GM11168 (cell line): Measurements from ENCODE around the gene TNF.
"Not testable (repeated sequence)": the region's sequence is repeated elsewhere in the genome, so short reads cannot be mapped to it uniquely, and the experiment has no call there.

Experiments
- in situ Hi-C: fragments of 300-500 bp; cut with MboI; formaldehyde crosslinking; loops from one replicate; pipeline ENCODE4 v1.12.0; 2022; ENCODE audit warnings: low sequenced_read_pairs; ENCODE audit not compliant: unreplicated experiment

TNF gene

DNA sequence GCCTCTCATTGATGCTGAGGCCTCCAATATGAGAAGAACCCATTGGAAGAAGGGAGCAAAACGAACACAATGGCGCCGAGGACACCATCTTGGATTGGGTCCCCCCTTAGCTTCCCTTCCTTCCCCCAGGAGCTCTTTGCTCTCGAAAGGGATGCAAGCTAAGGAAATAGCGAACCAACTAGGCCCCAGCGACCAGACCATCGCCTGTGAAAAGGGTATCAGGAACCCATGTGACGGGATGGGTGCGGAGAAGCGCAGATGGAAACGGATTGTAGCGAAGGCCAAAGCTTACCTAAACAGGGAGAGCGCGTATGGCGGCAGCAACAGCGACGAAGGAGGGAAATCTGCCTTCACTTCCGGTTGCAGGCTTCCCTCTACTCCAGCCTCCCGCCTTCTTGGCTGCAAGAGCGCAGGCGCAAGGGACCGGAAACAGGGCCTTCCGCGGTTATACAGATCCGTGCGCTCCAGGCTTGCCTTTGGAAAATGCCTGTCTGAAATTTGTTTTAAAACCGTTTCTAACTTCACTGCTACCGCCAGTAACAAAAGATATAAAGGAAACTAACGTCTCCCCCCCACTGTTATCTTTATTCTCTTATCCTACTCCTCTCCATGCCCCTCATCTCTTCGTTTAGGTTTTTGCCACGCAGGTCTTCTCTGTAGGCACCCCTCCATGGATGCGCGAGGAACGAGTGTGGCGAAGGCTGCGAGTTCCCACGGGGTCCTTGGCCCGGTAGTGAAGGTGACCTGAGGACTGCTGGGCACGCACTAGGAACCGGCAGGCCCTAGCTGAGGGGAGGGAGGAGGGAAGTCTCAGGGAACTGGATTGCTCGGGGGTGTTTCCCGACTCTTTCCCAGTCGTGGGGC lies 33.5 kb upstream of the TNF start, which contains the start of gene DDX39B:
DDX39B (minus strand) TSS at position 346 of the 864 bp plus-strand sequence. CDS start 1,471 bp downstream, outside the sequence.
- in situ Hi-C loops = loop anchor here (5.0 kb wide), 1 partner anchor 50 kb away; no protein-coding TSS in a partner anchor

DNA sequence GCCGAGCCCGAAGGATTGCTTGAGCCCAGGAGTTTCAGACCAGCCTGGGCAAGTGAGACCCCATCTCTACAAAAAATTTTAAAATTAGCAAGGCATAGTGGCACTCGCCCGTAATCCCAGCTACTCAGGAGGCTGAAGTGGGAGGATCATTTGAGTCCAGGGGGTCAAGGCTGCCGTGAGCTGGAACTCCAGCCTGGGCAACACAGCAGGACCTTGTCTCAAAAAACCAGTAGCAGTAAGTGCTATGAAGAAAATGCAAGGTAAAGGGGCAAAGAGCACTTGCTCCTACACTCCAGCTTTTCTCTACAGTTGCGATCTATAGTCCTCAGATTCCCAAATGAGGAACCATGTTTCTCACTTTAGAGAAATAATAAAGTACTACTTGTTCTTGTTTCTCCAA lies 31.7 kb upstream of the TNF start:
- in situ Hi-C loops = loop anchor here (5.0 kb wide), 1 partner anchor 51 kb away; no protein-coding TSS in a partner anchor

DNA sequence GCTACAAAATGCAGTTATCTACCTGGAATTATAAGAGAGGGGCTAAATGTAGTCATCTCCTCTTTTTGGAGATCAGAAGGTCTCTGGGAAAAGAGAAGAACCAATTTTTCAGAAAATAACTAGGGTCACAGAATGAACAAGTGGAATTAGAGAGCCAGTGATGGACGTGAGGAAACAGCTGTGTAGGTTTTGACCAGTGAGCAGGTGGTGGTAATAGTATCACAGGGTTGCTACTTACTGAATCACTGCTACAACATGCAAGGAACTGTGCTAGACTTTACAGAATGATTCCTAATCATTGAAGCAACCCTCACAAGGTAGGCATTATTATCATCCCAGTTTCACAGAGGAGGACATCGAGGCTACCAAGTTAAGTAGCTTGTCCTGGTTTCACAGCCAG lies 30.7 kb upstream of the TNF start:
- in situ Hi-C loops = loop anchor here (5.0 kb wide), 2 partner anchors 48 to 52 kb away; partner anchors contain the start of gene NCR3

DNA sequence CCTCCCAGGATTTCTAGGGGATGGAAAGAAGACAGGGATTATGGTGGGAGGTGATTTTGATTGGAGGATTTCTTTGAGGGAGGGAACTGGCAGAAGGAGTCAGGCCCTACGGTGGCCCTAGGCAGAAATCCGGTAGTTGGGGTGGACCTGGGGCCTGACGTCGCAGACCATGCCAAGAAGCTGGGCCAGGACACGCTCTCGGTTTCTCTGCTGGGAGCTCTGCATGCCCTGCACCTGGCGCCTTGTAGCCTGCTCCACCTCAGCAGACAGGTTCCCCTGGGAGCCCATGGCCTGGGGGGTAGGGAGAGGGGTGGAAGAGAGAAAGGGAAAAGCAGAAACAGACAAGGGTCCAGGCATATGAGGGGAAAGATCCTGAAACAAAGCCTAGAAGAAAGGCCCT lies 30.1 kb upstream of the TNF start:
- in situ Hi-C loops = loop anchor here (5.0 kb wide), 1 partner anchor 47 kb away; the partner anchor contains the start of gene NCR3

GRCh38 chr6:31546339-31546957 lies 28.9 kb upstream of the TNF start, which contains the start of gene ATP6V1G2:
Gene ATP6V1G2, minus strand, starts transcription at chr6:31546608. Its CDS starts 49 bp downstream, at chr6:31546559.
- in situ Hi-C loops = loop anchor here (5.0 kb wide), 1 partner anchor 46 kb away; the partner anchor contains the start of gene NCR3

GRCh38 chr6:31546958-31547726 lies 28.2 kb upstream of the TNF start, which contains the start of gene NFKBIL1:
Gene NFKBIL1, plus strand, starts transcription at chr6:31547608. Its CDS starts 87 bp downstream, at chr6:31547695.
- in situ Hi-C loops = loop anchor here (5.0 kb wide), 1 partner anchor 45 kb away; the partner anchor contains the start of gene NCR3

DNA sequence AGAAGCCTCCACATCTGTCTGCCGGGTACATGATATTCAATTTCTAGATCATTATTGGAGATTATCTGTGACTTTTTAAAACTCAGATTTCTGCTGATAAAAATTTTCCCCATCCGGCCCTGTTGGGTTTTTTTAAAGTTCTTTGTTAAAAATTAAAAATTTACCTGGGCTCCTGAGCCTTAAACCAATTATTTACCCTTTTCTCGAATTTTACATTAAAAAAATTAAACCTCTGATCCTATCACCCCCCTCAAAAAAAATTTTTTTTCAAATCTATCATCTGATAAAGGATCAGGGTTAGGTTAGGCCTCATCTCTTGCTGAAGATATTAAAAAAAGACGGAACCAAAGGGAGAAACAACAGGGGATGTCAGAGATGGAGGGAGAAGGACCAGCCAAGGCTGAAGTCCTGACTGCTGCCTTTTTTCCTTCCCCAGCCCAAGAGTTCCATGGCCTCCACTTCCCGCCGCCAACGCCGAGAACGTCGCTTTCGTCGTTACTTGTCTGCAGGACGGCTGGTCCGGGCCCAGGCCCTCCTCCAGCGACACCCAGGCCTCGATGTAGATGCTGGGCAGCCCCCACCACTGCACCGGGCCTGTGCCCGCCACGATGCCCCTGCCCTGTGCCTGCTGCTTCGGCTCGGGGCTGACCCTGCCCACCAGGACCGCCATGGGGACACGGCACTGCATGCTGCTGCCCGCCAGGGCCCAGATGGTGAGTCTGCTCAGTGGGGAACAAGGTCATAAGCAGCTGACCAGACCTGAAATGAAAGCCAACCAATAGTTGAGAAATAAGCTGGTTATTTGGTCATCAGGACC lies 27.4 kb upstream of the TNF start:
- in situ Hi-C loops = loop anchor here (5.0 kb wide), 1 partner anchor 44 kb away; the partner anchor contains the start of gene NCR3

- in situ Hi-C loops = loop anchor here (5.0 kb wide), 1 partner anchor 44 kb away; the partner anchor contains the start of gene NCR3
These were observed 26.9 kb upstream of the TNF start for GRCh38 chr6:31548544-31548873.

DNA sequence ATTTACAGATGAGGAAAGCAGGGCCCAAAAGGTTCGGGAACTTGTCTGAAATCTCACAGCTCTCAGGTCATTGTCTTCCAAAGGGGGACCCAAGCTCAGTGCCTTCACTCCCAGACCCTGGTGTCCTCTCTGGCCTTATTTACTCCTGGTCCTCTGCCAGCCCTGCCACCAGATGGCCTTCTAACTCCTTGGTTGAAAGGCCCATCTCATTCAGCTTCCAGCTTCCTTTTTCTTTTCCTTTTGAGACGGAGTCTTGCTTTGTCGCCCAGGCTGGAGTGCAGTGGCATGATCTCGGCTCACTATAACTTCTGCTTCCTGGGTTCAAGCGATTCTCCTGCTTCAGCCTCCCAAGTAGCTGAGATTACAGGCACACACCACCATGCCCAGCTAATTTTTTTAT lies 24.0 kb upstream of the TNF start:
- in situ Hi-C loops = not testable (repeated sequence)

DNA sequence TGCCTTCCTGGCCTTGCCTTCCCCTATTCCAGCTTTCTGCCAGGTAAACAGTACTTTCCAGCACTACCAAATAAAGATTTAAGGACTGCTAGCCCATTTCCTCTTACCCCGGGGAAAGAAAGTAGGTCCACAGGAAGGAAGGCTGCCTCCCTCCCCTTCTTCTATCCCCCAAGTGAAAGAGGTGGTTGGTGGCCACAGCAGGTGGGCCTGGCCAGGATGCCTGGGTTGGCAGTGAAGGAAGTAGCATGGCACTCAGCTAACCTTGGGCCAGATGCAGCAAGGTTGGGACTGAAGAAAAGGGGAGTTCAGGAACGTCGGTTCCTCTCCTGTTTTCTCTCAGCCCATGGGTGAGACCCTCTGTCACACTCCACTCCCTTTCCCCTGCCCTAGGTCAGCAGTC lies 19.1 kb upstream of the TNF start:
- in situ Hi-C loops = no loop called here

DNA sequence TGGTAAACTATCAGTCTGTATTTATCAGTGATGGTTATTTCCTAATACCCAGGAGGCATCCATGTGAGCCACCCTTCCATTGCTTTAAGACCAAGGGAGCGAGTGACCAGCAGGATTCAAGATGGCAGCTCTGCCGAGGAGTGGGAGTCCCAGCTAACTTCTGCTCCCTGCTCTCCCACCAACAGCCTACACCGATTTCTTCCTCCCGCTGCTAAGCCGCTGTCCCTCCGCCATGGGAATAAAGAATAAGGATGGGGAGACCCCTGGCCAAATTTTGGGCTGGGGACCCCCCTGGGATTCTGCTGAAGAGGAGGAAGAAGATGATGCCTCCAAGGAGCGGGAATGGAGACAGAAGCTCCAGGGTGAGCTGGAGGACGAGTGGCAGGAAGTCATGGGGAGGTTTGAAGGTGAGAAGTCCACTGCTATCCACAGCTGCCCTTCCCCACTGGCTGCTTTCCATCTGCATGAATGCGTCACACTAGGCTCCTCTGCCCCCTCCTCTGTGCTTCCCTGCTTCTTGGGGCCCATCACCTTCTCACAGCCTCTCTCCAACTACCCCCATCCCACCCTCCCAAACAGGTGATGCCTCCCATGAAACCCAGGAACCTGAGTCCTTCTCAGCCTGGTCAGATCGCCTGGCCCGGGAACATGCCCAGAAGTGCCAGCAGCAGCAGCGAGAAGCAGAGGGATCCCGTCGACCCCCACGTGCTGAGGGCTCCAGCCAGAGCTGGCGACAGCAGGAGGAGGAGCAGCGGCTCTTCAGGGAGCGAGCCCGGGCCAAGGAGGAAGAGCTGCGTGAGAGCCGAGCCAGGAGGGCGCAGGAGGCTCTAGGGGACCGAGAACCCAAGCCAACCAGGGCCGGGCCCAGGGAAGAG lies 17.7 kb upstream of the TNF start:
- in situ Hi-C loops = no loop called here

DNA sequence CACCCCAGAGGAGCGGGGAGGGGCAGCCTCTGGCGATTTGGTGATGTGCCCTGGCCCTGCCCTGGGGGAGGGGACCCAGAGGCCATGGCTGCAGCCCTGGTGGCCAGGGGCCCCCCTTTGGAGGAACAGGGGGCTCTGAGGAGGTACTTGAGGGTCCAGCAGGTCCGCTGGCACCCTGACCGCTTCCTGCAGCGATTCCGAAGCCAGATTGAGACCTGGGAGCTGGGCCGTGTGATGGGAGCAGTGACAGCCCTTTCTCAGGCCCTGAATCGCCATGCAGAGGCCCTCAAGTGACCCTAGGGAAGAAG lies 17.1 kb upstream of the TNF start:
- in situ Hi-C loops = no loop called here

DNA sequence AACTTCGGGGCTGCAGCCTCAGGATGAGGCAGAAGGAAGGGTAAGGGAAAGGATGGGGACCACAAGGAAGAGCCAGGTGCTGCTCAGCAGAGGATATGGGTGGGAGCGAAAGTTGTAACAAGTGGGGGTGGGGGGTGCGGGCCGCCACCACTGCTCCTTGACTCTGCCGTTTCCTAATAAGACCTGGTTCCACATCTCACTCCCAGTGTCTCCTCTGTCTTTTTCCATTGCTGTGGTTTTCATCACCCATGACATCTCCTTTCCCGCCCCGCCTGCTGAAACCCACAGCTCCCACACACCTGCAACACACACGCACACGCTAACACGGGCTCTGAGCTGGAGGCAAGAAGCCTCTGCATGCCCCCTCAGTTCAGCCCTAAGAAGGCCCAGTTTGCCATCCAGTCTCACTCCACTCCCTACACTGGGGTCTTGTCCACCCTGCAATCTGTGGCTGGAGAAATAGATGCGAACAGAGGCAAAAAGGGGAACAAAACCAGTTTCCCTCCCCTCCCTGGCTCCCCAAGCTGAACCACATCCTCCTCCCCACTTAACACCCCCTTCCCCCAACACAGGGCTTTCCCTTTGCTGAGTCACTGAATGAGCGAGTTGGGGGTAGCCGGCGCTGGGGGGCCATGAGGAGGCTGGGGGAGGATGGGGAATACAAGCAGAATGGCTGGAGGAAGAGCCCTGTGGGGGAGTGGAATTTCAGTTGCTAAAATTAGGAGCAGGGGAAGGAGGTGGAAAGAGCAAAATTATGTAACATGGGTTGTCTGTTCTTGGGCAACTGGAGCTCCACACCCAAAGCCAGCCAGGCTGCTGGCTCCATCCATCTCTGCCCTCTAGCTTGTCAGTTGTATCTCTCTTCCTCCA lies 16.5 kb upstream of the TNF start:
- in situ Hi-C loops = no loop called here

GRCh38 chr6:31559606-31559957 lies 15.8 kb upstream of the TNF start:
- in situ Hi-C loops = no loop called here

DNA sequence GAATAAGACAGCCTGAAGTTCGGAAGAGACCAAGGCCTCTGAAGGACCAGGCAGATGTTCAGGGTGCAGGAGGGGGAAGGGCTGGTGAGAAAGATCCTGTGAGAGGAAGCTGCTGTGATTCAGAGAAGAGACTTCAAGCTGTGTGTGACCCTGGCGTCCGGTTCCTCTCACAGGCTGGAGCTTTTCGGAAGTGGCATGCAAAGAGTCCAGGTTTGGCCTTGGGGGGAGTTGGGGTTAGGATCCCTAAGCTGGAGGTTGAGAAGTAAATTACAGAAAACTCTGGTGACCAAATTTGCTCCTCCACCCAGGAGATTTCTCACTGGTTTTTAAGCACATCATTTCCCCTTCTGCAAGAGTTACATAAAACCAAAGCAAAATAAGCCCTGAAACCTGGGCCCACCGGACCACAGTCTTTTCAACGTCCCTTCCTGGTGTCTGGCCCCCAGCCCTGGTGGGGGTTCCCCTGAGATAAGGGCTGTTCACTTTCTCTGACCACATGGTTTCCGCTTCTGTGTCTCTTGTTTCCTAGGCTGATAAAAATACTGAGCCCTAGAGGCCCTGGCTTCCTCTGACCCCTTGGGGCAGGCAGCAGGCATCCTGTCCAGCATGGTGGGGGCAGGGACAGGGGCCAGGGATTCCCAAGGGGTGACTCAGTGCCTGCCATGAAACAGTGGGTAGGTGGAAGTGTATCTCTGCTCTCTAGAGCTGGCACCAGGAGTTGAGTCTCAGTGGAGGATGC lies 15.2 kb upstream of the TNF start:
- in situ Hi-C loops = no loop called here

GRCh38 chr6:31560697-31561058 lies 14.7 kb upstream of the TNF start:
- in situ Hi-C loops = no loop called here
